ENCODE results near the gene SLC23A2. TPM values are rescaled to one million over a fixed set of nuclear protein-coding genes. Genes with fewer than 3 reads are reported as not detected.

SLC23A2 gene
- total RNA-seq, 4 donors from 2014 or later: 3.6 to 15.1 (median 11.1) TPM

DNA sequence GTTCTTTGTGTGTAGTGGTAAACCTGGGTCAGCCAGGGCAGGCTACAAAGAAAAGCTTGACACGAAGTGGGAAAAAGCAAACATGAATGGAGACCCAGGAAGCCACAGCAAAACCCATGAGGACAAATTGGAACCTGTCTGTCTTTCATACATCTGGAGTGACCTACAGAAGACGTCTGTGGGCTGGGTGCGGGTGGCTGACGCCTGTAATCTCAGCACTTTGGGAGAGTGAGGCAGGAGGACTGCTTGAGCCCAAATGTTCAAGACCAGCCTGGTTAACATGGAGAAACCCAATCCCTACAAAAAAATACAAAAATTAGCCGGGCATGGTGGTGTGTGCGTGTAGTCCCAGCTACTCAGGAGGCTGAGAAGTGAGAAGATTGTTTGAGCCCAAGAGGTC is 164.8 kb downstream of the SLC23A2 start:
- H3K36me3 ChIP-seq: no peaks in the 10 kb centered on the region
- intact Hi-C loops (cut with DNase I): no loop called here
- no peak overlapping the region for H3K4me3 ChIP-seq
- TF ChIP-seq POLR2A (IDR thresholded peaks at IDR 0.05): no peak
- no peak for TF ChIP-seq CTCF (IDR thresholded peaks at IDR 0.05)
- peaks cover 0 to 5% (median 0%) of the 10 kb centered on the region in 4 donors for H3K27me3 ChIP-seq
- H3K9me3 ChIP-seq: no peaks in the 10 kb centered on the region
- peak overlapping the region in 1 of 4 donors; percentile 44 for H3K27ac ChIP-seq
- 72 to 75% methylated on average over 6 of the region's 6 CpGs for WGBS, 2 donors
- DNase-seq: no peak
- H3K4me1 ChIP-seq: peaks cover 6 to 17% (median 6%) of the 10 kb centered on the region in 3 donors

- Histone ChIP-seq H3K4me3 (peak overlapping the region in 1 of 4 donors; percentile 8), H3K36me3 (no peaks in the 10 kb centered on the region), H3K9me3 (no peaks in the 10 kb centered on the region), H3K4me1 (peaks cover 6 to 17% (median 6%) of the 10 kb centered on the region in 3 donors), H3K27ac (peak overlapping the region in 2 of 4 donors; percentile 44), H3K27me3 (peaks cover 0 to 5% (median 0%) of the 10 kb centered on the region in 4 donors)
- DNase-seq: no peak
- TF ChIP-seq POLR2A (IDR thresholded peaks at IDR 0.05) (no peak), CTCF (IDR thresholded peaks at IDR 0.05) (no peak)
- 27 to 46% methylated on average over 5 to 13 of the region's 16 CpGs for WGBS, 2 donors
- intact Hi-C loops (cut with DNase I): no loop called here
These were observed 165.8 kb downstream of the SLC23A2 start for GRCh38 chr20:4835244-4836177.

GRCh38 chr20:4833074-4833728 is 168.1 kb downstream of the SLC23A2 start:
- Histone ChIP-seq H3K4me1 (peaks cover 6 to 24% (median 6%) of the 10 kb centered on the region in 3 donors), H3K27me3 (no peaks in the 10 kb centered on the region), H3K36me3 (no peaks in the 10 kb centered on the region), H3K27ac (no peak overlapping the region), H3K9me3 (no peaks in the 10 kb centered on the region), H3K4me3 (no peak overlapping the region)
- WGBS, 2 donors: 64 to 76% methylated on average over 6 of the region's 6 CpGs
- no peak for TF ChIP-seq CTCF (IDR thresholded peaks at IDR 0.05)
- TF ChIP-seq POLR2A (IDR thresholded peaks at IDR 0.05): no peak
- no peak for DNase-seq
- intact Hi-C loops (cut with DNase I): no loop called here

DNA sequence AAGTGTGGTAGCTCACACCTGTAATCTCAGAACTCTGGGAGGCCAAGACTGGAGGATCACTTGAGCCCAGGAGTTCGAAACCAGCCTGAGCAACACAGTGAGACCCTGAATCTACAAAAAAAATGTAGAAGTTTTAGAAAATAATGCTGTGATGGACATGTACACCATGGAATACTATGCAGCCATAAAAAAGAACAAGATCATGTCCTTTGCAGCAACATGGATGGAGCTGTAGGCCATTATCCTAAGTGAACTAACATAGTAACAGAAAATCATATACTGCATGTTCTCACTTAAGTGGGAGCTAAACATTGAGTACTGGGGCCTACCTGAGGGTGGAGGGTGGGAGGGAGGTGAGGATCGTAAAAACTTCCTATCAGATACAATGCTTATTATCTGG is 168.8 kb downstream of the SLC23A2 start:
- no peak for TF ChIP-seq POLR2A (IDR thresholded peaks at IDR 0.05)
- no peak for TF ChIP-seq CTCF (IDR thresholded peaks at IDR 0.05)
- H3K27me3 ChIP-seq: no peaks in the 10 kb centered on the region
- peaks cover 6 to 24% (median 6%) of the 10 kb centered on the region in 3 donors for H3K4me1 ChIP-seq
- DNase-seq: no peak
- no peaks in the 10 kb centered on the region for H3K36me3 ChIP-seq
- H3K4me3 ChIP-seq: no peak overlapping the region
- H3K9me3 ChIP-seq: no peaks in the 10 kb centered on the region
- intact Hi-C loops (cut with DNase I): no loop called here
- 81 to 90% methylated on average over 2 of the region's 2 CpGs for WGBS, 2 donors
- H3K27ac ChIP-seq: no peak overlapping the region

DNA sequence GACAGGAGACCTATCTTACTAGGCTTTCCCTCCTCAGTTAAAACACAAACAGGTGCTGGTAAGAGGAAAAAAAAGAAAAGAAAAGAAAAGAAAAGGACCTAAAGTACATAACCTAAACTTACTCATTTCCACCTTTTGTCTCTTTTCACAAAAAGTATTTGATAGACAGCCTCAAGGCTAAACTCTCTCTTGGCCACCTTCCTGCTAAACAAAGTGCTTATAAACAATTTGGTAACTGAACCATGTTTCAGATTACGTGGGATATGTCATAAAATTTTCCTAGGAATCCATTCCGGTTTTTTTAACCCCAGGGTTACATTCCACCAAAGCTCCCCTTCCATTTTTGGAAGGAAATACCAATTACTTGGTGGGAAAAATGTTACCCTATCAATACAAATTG is 170.6 kb downstream of the SLC23A2 start:
- intact Hi-C loops (cut with DNase I): no loop called here
- no peak overlapping the region for H3K27ac ChIP-seq
- peaks cover 0 to 11% (median 2%) of the 10 kb centered on the region in 3 donors for H3K4me1 ChIP-seq
- H3K9me3 ChIP-seq: no peaks in the 10 kb centered on the region
- WGBS, 2 donors: 39 to 47% methylated on average over 2 of the region's 2 CpGs
- no peak for TF ChIP-seq POLR2A (IDR thresholded peaks at IDR 0.05)
- TF ChIP-seq CTCF (IDR thresholded peaks at IDR 0.05): no peak
- H3K27me3 ChIP-seq: no peaks in the 10 kb centered on the region
- H3K4me3 ChIP-seq: no peak overlapping the region
- H3K36me3 ChIP-seq: no peaks in the 10 kb centered on the region
- no peak for DNase-seq
